ENCODE data around the gene GALP.

GALP gene

GRCh38 chr19:56140583-56141416 is 35.0 kb upstream of the GALP start, which contains the start of gene ZNF444 (continued):
- peak; percentile 100 for TF ChIP-seq FEZF1 (tag by site-specific recombination; IDR thresholded peaks at IDR 0.05)
- TF ChIP-seq ZEB2 (tag by site-specific recombination; IDR thresholded peaks at IDR 0.05), result no peak
- TF ChIP-seq EGR2 (tag by site-specific recombination; IDR thresholded peaks at IDR 0.05; ENCODE audit: low read depth), result no peak
- TF ChIP-seq, protein P1, sequence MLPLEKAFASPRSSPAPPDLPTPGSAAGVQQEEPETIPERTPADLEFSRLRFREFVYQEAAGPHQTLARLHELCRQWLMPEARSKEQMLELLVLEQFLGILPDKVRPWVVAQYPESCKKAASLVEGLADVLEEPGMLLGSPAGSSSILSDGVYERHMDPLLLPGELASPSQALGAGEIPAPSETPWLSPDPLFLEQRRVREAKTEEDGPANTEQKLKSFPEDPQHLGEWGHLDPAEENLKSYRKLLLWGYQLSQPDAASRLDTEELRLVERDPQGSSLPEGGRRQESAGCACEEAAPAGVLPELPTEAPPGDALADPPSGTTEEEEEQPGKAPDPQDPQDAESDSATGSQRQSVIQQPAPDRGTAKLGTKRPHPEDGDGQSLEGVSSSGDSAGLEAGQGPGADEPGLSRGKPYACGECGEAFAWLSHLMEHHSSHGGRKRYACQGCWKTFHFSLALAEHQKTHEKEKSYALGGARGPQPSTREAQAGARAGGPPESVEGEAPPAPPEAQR (tag by site-specific recombination; IDR thresholded peaks at IDR 0.05), result peak; percentile 46; the same call in 1 of the 2 replicates
- TF ChIP-seq ZSCAN23 (tag by site-specific recombination; IDR thresholded peaks at IDR 0.05), result no peak
- TF ChIP-seq ZNF514 (tag by site-specific recombination; IDR thresholded peaks at IDR 0.05), result no peak
- TF ChIP-seq ZNF529 (tag by site-specific recombination; IDR thresholded peaks at IDR 0.05; ENCODE audit: insufficient replicate concordance), result no peak
- peak; percentile 38; the same call in 1 of the 2 replicates for TF ChIP-seq KLF9 (tag by site-specific recombination; IDR thresholded peaks at IDR 0.05; ENCODE audit: low read depth)
- no peak for TF ChIP-seq ZNF548 (tag by site-specific recombination; IDR thresholded peaks at IDR 0.05)
- no peak for TF ChIP-seq ZNF645 (tag by site-specific recombination; IDR thresholded peaks at IDR 0.05)
- TF ChIP-seq ZSCAN5A (tag by site-specific recombination; IDR thresholded peaks at IDR 0.05), result no peak
- TF ChIP-seq ZNF37A (tag by site-specific recombination; IDR thresholded peaks at IDR 0.05), result no peak
- TF ChIP-seq ZNF394 (tag by site-specific recombination; IDR thresholded peaks at IDR 0.05; ENCODE audit: borderline replicate concordance), result no peak
- peak; percentile 93 for TF ChIP-seq PBX3 (CRISPR knock-in tag; IDR thresholded peaks at IDR 0.05)
- TF ChIP-seq ZNF639 (tag by site-specific recombination; IDR thresholded peaks at IDR 0.05), result peak; percentile 79
- peak; percentile 52; the same call in 1 of the 2 replicates for TF ChIP-seq ZNF843 (tag by site-specific recombination; IDR thresholded peaks at IDR 0.05)
- no peak for TF ChIP-seq ZNF280D (tag by site-specific recombination; IDR thresholded peaks at IDR 0.05)
- peak; percentile 91 for TF ChIP-seq SP2 (tag by site-specific recombination; IDR thresholded peaks at IDR 0.05)
- TF ChIP-seq ZNF416 (tag by site-specific recombination; IDR thresholded peaks at IDR 0.05), result no peak
- no peak for TF ChIP-seq SCRT1 (tag by site-specific recombination; IDR thresholded peaks at IDR 0.05; ENCODE audit: borderline replicate concordance)
- peak; percentile 95 for TF ChIP-seq HIC1 (tag by site-specific recombination; IDR thresholded peaks at IDR 0.05)
- TF ChIP-seq ZNF785 (tag by site-specific recombination; IDR thresholded peaks at IDR 0.05), result no peak
- no peak for TF ChIP-seq TCF7L2 (IDR thresholded peaks at IDR 0.05; ENCODE audit: borderline replicate concordance, low read depth, low read length)
- TF ChIP-seq ZNF677 (tag by site-specific recombination; IDR thresholded peaks at IDR 0.05), result no peak
- TF ChIP-seq HOXC10 (CRISPR knock-in tag; IDR thresholded peaks at IDR 0.05), result no peak
- no peak for TF ChIP-seq ZNF248 (tag by site-specific recombination; IDR thresholded peaks at IDR 0.05)
- TF ChIP-seq, protein P2, sequence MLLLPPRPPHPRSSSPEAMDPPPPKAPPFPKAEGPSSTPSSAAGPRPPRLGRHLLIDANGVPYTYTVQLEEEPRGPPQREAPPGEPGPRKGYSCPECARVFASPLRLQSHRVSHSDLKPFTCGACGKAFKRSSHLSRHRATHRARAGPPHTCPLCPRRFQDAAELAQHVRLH (tag by site-specific recombination; IDR thresholded peaks at IDR 0.05), result no peak

Measured in HEK293 (cell line).